Tibial nerve (tissue), 3 donors: ENCODE data around the gene MCF2L.

ENCODE experiments used
- CTCF ChIP-seq, 5 experiments: fragments of 200-600 bp in 3 of 5; fragments of 450-650 bp in 2 of 5; sonication (generic) in 3 of 5; IDR thresholded peaks; one replicate each; pipeline ENCODE4 v1.5.1; 2016 to 2019; ENCODE audit warnings: antibody characterized with exemption in 5 of 5, mild to moderate bottlenecking in 3 of 5, moderate library complexity in 2 of 5
- POLR2A ChIP-seq, 2 donors: fragments of 450-650 bp; IDR thresholded peaks; one replicate each; pipeline ENCODE4 v1.6.1; 2017; ENCODE audit warnings: antibody characterized with exemption in 2 of 2, mild to moderate bottlenecking in 2 of 2, moderate library complexity in 2 of 2

- TF ChIP-seq CTCF (IDR thresholded peaks at IDR 0.05) = no peak
- TF ChIP-seq POLR2A (IDR thresholded peaks at IDR 0.05) = no peak
Measured at GRCh38 chr13:112964971-112965492, 4.0 kb upstream of the MCF2L start.
